HepG2 (cell line): ENCODE measurements around the gene VWA1. TPM values are rescaled to one million over a fixed set of nuclear protein-coding genes. Genes with fewer than 3 reads are reported as not detected.

Experiments
- ATAC-seq: fragments of 200-7000 bp; cut with Tn5 transposase; 3 replicates; pipeline ENCODE4 v1.9.1; 2020; ENCODE audit warnings: mild to moderate bottlenecking, moderate library complexity
- BruUV-seq: library from RNA; stranded (reverse); fragments of 400-500 nt; replicated peaks from 2 replicates; lab custom pipeline; 2021; lab: Mats Ljungman, UMichigan
- CTCF ChIA-PET: fragments of 300-600 bp; formaldehyde crosslinking; extraction: SDS; loops from one replicate; lab custom pipeline; 2021; ENCODE audit warnings: low total read pairs, inconsistent platforms, low intra/inter-chr PET ratio; lab: Yijun Ruan, JAX
- POLR2A ChIA-PET: fragments of 350-600 bp; sonication (Branson Sonifier 250); formaldehyde crosslinking; loops from one replicate; lab custom pipeline; 2020; ENCODE audit warnings: antibody characterized with exemption, inconsistent platforms; lab: Yijun Ruan, JAX
- DNase-seq: peaks from one replicate; pipeline ENCODE4 v3.0.0-alpha.2; 2015; ENCODE audit warnings: low spot score
- FAIRE-seq: peaks from 3 replicates; lab custom pipeline; 2011; peaks lifted over from hg19 to GRCh38; lab: Jason Lieb, UNC
- H2AFZ ChIP-seq: one replicate; pipeline ENCODE4 v1.6.1; 2011; ENCODE audit warnings: low read length, inconsistent platforms
- H3K27ac ChIP-seq: fragments of 300-600 bp; 3 replicates; pipeline ENCODE4 v1.8.0; 2011; ENCODE audit warnings: mixed run types, mild to moderate bottlenecking, mixed read lengths, low read length, inconsistent platforms; ENCODE audit not compliant: insufficient read depth; ENCODE audit errors: extremely low read length
- H3K27me3 ChIP-seq, 2 experiments: fragments of 200-600 bp in 1 of 2; 2 replicates in 1 of 2; 3 replicates in 1 of 2; pipeline versions ENCODE4 v1.6.0 to v1.8.0; 2011; ENCODE audit warnings: low read length in 2 of 2, mild to moderate bottlenecking in 2 of 2, moderate library complexity in 2 of 2, inconsistent platforms in 1 of 2; ENCODE audit not compliant: insufficient read depth in 2 of 2, control insufficient read depth in 1 of 2
- H3K36me3 ChIP-seq, 2 experiments: fragments of 200-600 bp in 1 of 2; replicated peaks in 1 of 2; 2 replicates in 1 of 2; 3 replicates in 1 of 2; pipeline versions ENCODE4 v1.5.1 to v1.8.0; 2011; ENCODE audit warnings: low read length in 2 of 2, inconsistent platforms in 1 of 2; ENCODE audit not compliant: insufficient read depth in 2 of 2, control insufficient read depth in 1 of 2
- H3K4me1 ChIP-seq: 2 replicates; pipeline ENCODE4 v1.5.1; 2012; ENCODE audit warnings: low read length, inconsistent platforms; ENCODE audit not compliant: insufficient read depth
- H3K4me2 ChIP-seq: 2 replicates; pipeline ENCODE4 v1.6.0; 2011; ENCODE audit warnings: low read depth, low read length, inconsistent platforms
- H3K4me3 ChIP-seq, 3 experiments: fragments of 200-600 bp in 1 of 3; sonication (generic), shearing (Covaris generic) in 1 of 3; replicated peaks in 1 of 3; 2 replicates each; pipeline ENCODE4 v1.5.1; 2011 to 2016; ENCODE audit warnings: low read length in 3 of 3, inconsistent platforms in 2 of 3, low read depth in 2 of 3, mild to moderate bottlenecking in 2 of 3, control low read depth in 1 of 3, mixed read lengths in 1 of 3; ENCODE audit not compliant: insufficient read depth in 1 of 3
- H3K79me2 ChIP-seq: one replicate; pipeline ENCODE4 v1.6.1; 2011; ENCODE audit warnings: low read length, inconsistent platforms; ENCODE audit not compliant: insufficient read depth
- H3K9ac ChIP-seq: 2 replicates; pipeline ENCODE4 v1.6.0; 2011; ENCODE audit warnings: mild to moderate bottlenecking, low read depth, low read length, inconsistent platforms; ENCODE audit not compliant: insufficient read depth
- H3K9me3 ChIP-seq: 2 replicates; pipeline ENCODE4 v1.5.1; 2012; ENCODE audit warnings: mild to moderate bottlenecking, low read length
- H4K20me1 ChIP-seq: 2 replicates; pipeline ENCODE4 v1.6.0; 2011; ENCODE audit warnings: inconsistent platforms, mild to moderate bottlenecking, low read length, moderate library complexity; ENCODE audit not compliant: insufficient read depth
- BRD4 ChIP-seq: sonication (generic); formaldehyde crosslinking; IDR thresholded peaks from 2 replicates; pipeline ENCODE4 v1.4.0; 2020; ENCODE audit warnings: missing genetic modification reagents
- ELF1 ChIP-seq: sonication (generic); formaldehyde crosslinking; IDR thresholded peaks from 2 replicates; pipeline ENCODE4 v1.4.0; 2020; ENCODE audit warnings: missing genetic modification reagents
- FIP1L1 ChIP-seq: fragments of 200-400 bp; formaldehyde crosslinking; IDR thresholded peaks from 2 replicates; pipeline ENCODE4 v1.6.1; 2018; ENCODE audit warnings: low read depth, mild to moderate bottlenecking, low read length, moderate library complexity, borderline replicate concordance; ENCODE audit not compliant: insufficient read depth
- HNRNPL ChIP-seq: fragments of 200-400 bp; formaldehyde crosslinking; IDR thresholded peaks from 2 replicates; pipeline ENCODE4 v1.6.1; 2017; ENCODE audit warnings: mild to moderate bottlenecking, low read depth, low read length
- KDM5A ChIP-seq: fragments of 200-600 bp; sonication (generic); IDR thresholded peaks from 2 replicates; pipeline ENCODE4 v1.7.0; 2018; ENCODE audit warnings: antibody characterized with exemption, mild to moderate bottlenecking, low read length, borderline replicate concordance
- MLX ChIP-seq: IDR thresholded peaks from 2 replicates; pipeline ENCODE4 v1.6.1; 2016
- NR2F2 ChIP-seq: IDR thresholded peaks from 2 replicates; pipeline ENCODE4 v1.6.1; 2012; ENCODE audit warnings: low read depth, inconsistent platforms, borderline replicate concordance
- NRL ChIP-seq: sonication (generic); formaldehyde crosslinking; IDR thresholded peaks from 2 replicates; pipeline ENCODE4 v1.5.0; 2020; ENCODE audit warnings: missing genetic modification reagents, mild to moderate bottlenecking, moderate library complexity, borderline replicate concordance
- RELA ChIP-seq: sonication (generic); formaldehyde crosslinking; IDR thresholded peaks from 2 replicates; pipeline ENCODE4 v1.4.0; 2020; ENCODE audit warnings: missing genetic modification reagents
- SYNCRIP ChIP-seq: fragments of 200-400 bp; formaldehyde crosslinking; IDR thresholded peaks from 2 replicates; pipeline ENCODE4 v1.6.1; 2018; ENCODE audit warnings: mild to moderate bottlenecking, low read depth, low read length; ENCODE audit not compliant: insufficient read depth
- ZC3H4 ChIP-seq: sonication (generic); formaldehyde crosslinking; IDR thresholded peaks from 2 replicates; pipeline ENCODE4 v1.4.0; 2020; ENCODE audit warnings: missing genetic modification reagents, borderline replicate concordance
- ZFP37 ChIP-seq: sonication (generic); formaldehyde crosslinking; IDR thresholded peaks from 2 replicates; pipeline ENCODE4 v1.4.0; 2020; ENCODE audit warnings: missing genetic modification reagents, borderline replicate concordance
- ZNF253 ChIP-seq: sonication (generic); formaldehyde crosslinking; IDR thresholded peaks from 2 replicates; pipeline ENCODE4 v1.8.0; 2022; ENCODE audit warnings: mild to moderate bottlenecking, missing genetic modification reagents, borderline replicate concordance
- ZNF275 ChIP-seq: sonication (generic); formaldehyde crosslinking; IDR thresholded peaks from 2 replicates; pipeline ENCODE4 v1.8.0; 2022; ENCODE audit warnings: missing genetic modification reagents, mild to moderate bottlenecking, inconsistent platforms, borderline replicate concordance
- ZNF383 ChIP-seq: sonication (generic); formaldehyde crosslinking; IDR thresholded peaks from 2 replicates; pipeline ENCODE4 v1.4.0; 2020; ENCODE audit warnings: missing genetic modification reagents, mild to moderate bottlenecking, borderline replicate concordance
- ZNF781 ChIP-seq: sonication (generic); formaldehyde crosslinking; IDR thresholded peaks from 2 replicates; pipeline ENCODE4 v1.5.1; 2020; ENCODE audit warnings: borderline replicate concordance, mild to moderate bottlenecking, missing genetic modification reagents; ENCODE audit errors: not compliant biosample characterization
- ZNF839 ChIP-seq: sonication (generic); formaldehyde crosslinking; IDR thresholded peaks from 2 replicates; pipeline ENCODE4 v1.4.0; 2020; ENCODE audit warnings: missing genetic modification reagents, mild to moderate bottlenecking, borderline replicate concordance
- WGBS: methylation state at CpG from one replicate; pipeline ENCODE4 v1.1.6; 2017; ENCODE audit warnings: low lambda C conversion rate; 5-methylcytosine and 5-hydroxymethylcytosine counted together
- in situ Hi-C: cut with HindIII; loops from 2 replicates; pipeline ENCODE4 v1.10.0; 2017; ENCODE audit warnings: low pct_unique_long_range_greater_than_20kb; ENCODE audit not compliant: extremely low pct_ligation_motif_present
- intact Hi-C: fragments of 100-400 bp; cut with micrococcal nuclease; formaldehyde crosslinking; loops from one replicate; pipeline ENCODE4 v1.10.0; 2022; ENCODE audit not compliant: unreplicated experiment
- polyA plus RNA-seq, 8 experiments: library from polyadenylated mRNA; depleted of rRNA in 3 of 8; stranded (reverse) in 7 of 8; unstranded in 1 of 8; fragments of >200 nt; fragmentation: Illumina TruSeq in 4 of 8; extraction: Trizol in 4 of 8; gene quantifications; 2 replicates each; pipeline versions ENCODE4 v1.2.1 to v1.2.3, GENCODE V29; 2011 to 2016; ENCODE audit warnings: low read depth in 4 of 8, missing spikeins in 1 of 8, mixed read lengths in 1 of 8; ENCODE audit not compliant: insufficient read depth in 1 of 8
- total RNA-seq, 5 experiments: library from RNA; depleted of rRNA; stranded (reverse); fragments of >200 nt; fragmentation: Illumina TruSeq; extraction: Trizol; gene quantifications; 2 replicates each; pipeline ENCODE4 v1.2.3, GENCODE V29; 2016; ENCODE audit warnings: low read depth in 1 of 5
- TF ChIP-seq, protein P1 (sequence below): sonication (generic); formaldehyde crosslinking; IDR thresholded peaks from 2 replicates; pipeline ENCODE4 v1.5.1; 2020; ENCODE audit warnings: mild to moderate bottlenecking, moderate library complexity, missing genetic modification reagents
- TF ChIP-seq, protein P2 (sequence below): sonication (generic); formaldehyde crosslinking; IDR thresholded peaks from 2 replicates; pipeline ENCODE4 v1.8.0; 2022; ENCODE audit warnings: mild to moderate bottlenecking, missing genetic modification reagents

VWA1 gene
- total and polyA plus RNA-seq, 2 of the 13 experiments (the other 11 are each of a cell fraction or from before 2014, with no cell fraction given) = 40.9 to 57.5 TPM

GRCh38 chr1:1432274-1432950 lies 3.1 kb upstream of the VWA1 start:
- Histone ChIP-seq H3K4me1 (peaks cover 52% of the 10 kb centered on the region), H3K27ac (peak overlapping the region; percentile 94), H2AFZ (no peak overlapping the region), H3K27me3 (no peaks in the 10 kb centered on the region), H3K9me3 (no peaks in the 10 kb centered on the region), H3K9ac (peak overlapping the region; percentile 88), H4K20me1 (no peaks in the 10 kb centered on the region), H3K36me3 (no peaks in the 10 kb centered on the region; a peak in 1 of 5 replicates), H3K4me3 (peak overlapping the region; percentile 72 to 88 (median 79)), H3K79me2 (peaks cover 25% of the 10 kb centered on the region), H3K4me2 (peak overlapping the region; percentile 89)
- ChIA-PET POLR2A (interaction anchor here (0.7 to 11.0 kb wide), 16 partner anchors 8 to 246 kb away, joined by 3 to 355 read pairs (median 10); partner anchors contain the start of genes ANKRD65, AURKAIP1, CCNL2 and MIB2), CTCF (no interaction called here)
- DNase-seq = no peak
- BruUV-seq = TSS peak; percentile 52
- peak; percentile 7 for ATAC-seq
- FAIRE-seq = no peak
- WGBS = 0% methylated on average over 6 of the region's 28 CpGs
- intact Hi-C loops = no loop called here
- in situ Hi-C loops = no loop called here
- TF ChIP-seq MLX (CRISPR knock-in tag) (no peak), NRL (CRISPR knock-in tag) (peak; percentile 78; the same call in 1 of the 2 replicates), ELF1 (CRISPR knock-in tag) (no peak), ZC3H4 (CRISPR knock-in tag) (peak; percentile 96), RELA (CRISPR knock-in tag) (no peak), SYNCRIP (no peak), FIP1L1 (no peak), ZNF839 (CRISPR knock-in tag) (no peak), NR2F2 (no peak), ZFP37 (CRISPR knock-in tag) (no peak), BRD4 (no peak), ZNF383 (CRISPR knock-in tag) (no peak), ZNF781 (CRISPR knock-in tag) (no peak), ZNF275 (CRISPR knock-in tag) (0 out of 2 replicates have a peak, but pooled peaks have one; percentile 24), ZNF253 (no peak), KDM5A (peak; percentile 35; the same call in 1 of the 2 replicates), HNRNPL (peak; percentile 23)
- TF ChIP-seq, protein P1, sequence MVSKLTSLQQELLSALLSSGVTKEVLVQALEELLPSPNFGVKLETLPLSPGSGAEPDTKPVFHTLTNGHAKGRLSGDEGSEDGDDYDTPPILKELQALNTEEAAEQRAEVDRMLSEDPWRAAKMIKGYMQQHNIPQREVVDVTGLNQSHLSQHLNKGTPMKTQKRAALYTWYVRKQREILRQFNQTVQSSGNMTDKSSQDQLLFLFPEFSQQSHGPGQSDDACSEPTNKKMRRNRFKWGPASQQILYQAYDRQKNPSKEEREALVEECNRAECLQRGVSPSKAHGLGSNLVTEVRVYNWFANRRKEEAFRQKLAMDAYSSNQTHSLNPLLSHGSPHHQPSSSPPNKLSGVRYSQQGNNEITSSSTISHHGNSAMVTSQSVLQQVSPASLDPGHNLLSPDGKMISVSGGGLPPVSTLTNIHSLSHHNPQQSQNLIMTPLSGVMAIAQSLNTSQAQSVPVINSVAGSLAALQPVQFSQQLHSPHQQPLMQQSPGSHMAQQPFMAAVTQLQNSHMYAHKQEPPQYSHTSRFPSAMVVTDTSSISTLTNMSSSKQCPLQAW (CRISPR knock-in tag) = 0 out of 2 replicates have a peak, but pooled peaks have one; percentile 10
- TF ChIP-seq, protein P2, sequence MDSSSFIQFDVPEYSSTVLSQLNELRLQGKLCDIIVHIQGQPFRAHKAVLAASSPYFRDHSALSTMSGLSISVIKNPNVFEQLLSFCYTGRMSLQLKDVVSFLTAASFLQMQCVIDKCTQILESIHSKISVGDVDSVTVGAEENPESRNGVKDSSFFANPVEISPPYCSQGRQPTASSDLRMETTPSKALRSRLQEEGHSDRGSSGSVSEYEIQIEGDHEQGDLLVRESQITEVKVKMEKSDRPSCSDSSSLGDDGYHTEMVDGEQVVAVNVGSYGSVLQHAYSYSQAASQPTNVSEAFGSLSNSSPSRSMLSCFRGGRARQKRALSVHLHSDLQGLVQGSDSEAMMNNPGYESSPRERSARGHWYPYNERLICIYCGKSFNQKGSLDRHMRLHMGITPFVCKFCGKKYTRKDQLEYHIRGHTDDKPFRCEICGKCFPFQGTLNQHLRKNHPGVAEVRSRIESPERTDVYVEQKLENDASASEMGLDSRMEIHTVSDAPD (CRISPR knock-in tag) = no peak
